Astrocyte of the hippocampus (primary cell): ENCODE results near the gene ZNF41.
"Not testable (repeated sequence)": the region's sequence is repeated elsewhere in the genome, so short reads cannot be mapped to it uniquely, and the experiment has no call there.

Experiments used
- DNase-seq: peaks from one replicate; pipeline ENCODE4 v3.0.0; 2011; ENCODE audit warnings: low read depth, low spot score

ZNF41 gene

GRCh38 chrX:47492133-47492532, 9.1 kb upstream of the ZNF41 start:
- not testable (repeated sequence) for DNase-seq

GRCh38 chrX:47489507-47490275, 6.7 kb upstream of the ZNF41 start:
- DNase-seq, result no peak

GRCh38 chrX:47484885-47485284, 1.9 kb upstream of the ZNF41 start:
- DNase-seq, result no peak

GRCh38 chrX:47483306-47484268, 565 bp upstream of the ZNF41 start:
- peak; percentile 63 for DNase-seq

GRCh38 chrX:47482065-47482511, 934 bp downstream of the ZNF41 start:
- no peak for DNase-seq

GRCh38 chrX:47481160-47481559, 1.9 kb downstream of the ZNF41 start:
- no peak for DNase-seq

- no peak for DNase-seq
These were observed 2.4 kb downstream of the ZNF41 start for GRCh38 chrX:47480576-47480975.

- DNase-seq, result no peak
These were observed 7.5 kb downstream of the ZNF41 start for GRCh38 chrX:47475476-47475875.

GRCh38 chrX:47467106-47467505, 15.9 kb downstream of the ZNF41 start:
- no peak for DNase-seq

- DNase-seq, result no peak
These were observed 22.5 kb downstream of the ZNF41 start for GRCh38 chrX:47460561-47460960.

GRCh38 chrX:47458528-47458927, 24.5 kb downstream of the ZNF41 start:
- DNase-seq, result no peak

GRCh38 chrX:47456080-47456479, 26.9 kb downstream of the ZNF41 start:
- no peak for DNase-seq

- DNase-seq, result no peak
These were observed 30.9 kb downstream of the ZNF41 start for GRCh38 chrX:47452112-47452511.

GRCh38 chrX:47448165-47448806, 34.7 kb downstream of the ZNF41 start:
- DNase-seq, result no peak

- DNase-seq, result no peak
These were observed 35.4 kb downstream of the ZNF41 start for GRCh38 chrX:47447607-47448006.

- DNase-seq, result no peak
These were observed 36.1 kb downstream of the ZNF41 start for GRCh38 chrX:47446971-47447370.

- DNase-seq, result no peak
These were observed 36.6 kb downstream of the ZNF41 start for GRCh38 chrX:47446431-47446830.

GRCh38 chrX:47430925-47431324, 52.1 kb downstream of the ZNF41 start:
- DNase-seq, result no peak

- DNase-seq, result no peak
These were observed 60.6 kb downstream of the ZNF41 start for GRCh38 chrX:47422444-47422843.

- no peak for DNase-seq
These were observed 62.1 kb downstream of the ZNF41 start for GRCh38 chrX:47420962-47421361.

GRCh38 chrX:47420265-47420664, 62.8 kb downstream of the ZNF41 start:
- no peak for DNase-seq

GRCh38 chrX:47413179-47413594, 69.8 kb downstream of the ZNF41 start:
- no peak for DNase-seq
